HepG2 (cell line): Measurements from ENCODE around the gene CHMP1B. TPM values are rescaled to one million over a fixed set of nuclear protein-coding genes. Genes with fewer than 3 reads are reported as not detected.

Experiments used
- AHR ChIP-seq: IDR thresholded peaks from 2 replicates; pipeline ENCODE4 v1.6.1; 2018; ENCODE audit warnings: missing genetic modification reagents, missing compliant biosample characterization
- GFI1 ChIP-seq: sonication (generic); formaldehyde crosslinking; IDR thresholded peaks from 2 replicates; pipeline ENCODE4 v1.5.0; 2020; ENCODE audit warnings: missing genetic modification reagents, mild to moderate bottlenecking, borderline replicate concordance
- GMEB1 ChIP-seq: sonication (generic); formaldehyde crosslinking; IDR thresholded peaks from 2 replicates; pipeline ENCODE4 v1.5.1; 2020; ENCODE audit warnings: missing genetic modification reagents, mild to moderate bottlenecking, borderline replicate concordance
- HOXA3 ChIP-seq: sonication (generic); formaldehyde crosslinking; IDR thresholded peaks from 2 replicates; pipeline ENCODE4 v1.5.0; 2020; ENCODE audit warnings: missing genetic modification reagents
- IRF2 ChIP-seq: IDR thresholded peaks from 2 replicates; pipeline ENCODE4 v1.6.1; 2018; ENCODE audit warnings: missing genetic modification reagents, missing compliant biosample characterization
- KLF12 ChIP-seq: sonication (generic); formaldehyde crosslinking; IDR thresholded peaks from 2 replicates; pipeline ENCODE4 v1.4.0; 2020; ENCODE audit warnings: missing genetic modification reagents, borderline replicate concordance
- MBNL3 ChIP-seq: fragments of 250-450 bp; sonication (Bioruptor Pico); conservative IDR thresholded peaks from 2 replicates; pipeline ENCODE4 v1.8.0; 2022; ENCODE audit warnings: mild to moderate bottlenecking, inconsistent platforms
- MED1 ChIP-seq: sonication (generic); formaldehyde crosslinking; IDR thresholded peaks from 2 replicates; pipeline ENCODE4 v1.4.0; 2020; ENCODE audit warnings: missing genetic modification reagents
- MED13 ChIP-seq: sonication (generic); formaldehyde crosslinking; IDR thresholded peaks from 2 replicates; pipeline ENCODE4 v1.5.0; 2020; ENCODE audit warnings: missing genetic modification reagents
- SMAD1 ChIP-seq: sonication (generic); formaldehyde crosslinking; IDR thresholded peaks from 2 replicates; pipeline ENCODE4 v1.4.0; 2020; ENCODE audit warnings: missing genetic modification reagents, low read depth, mild to moderate bottlenecking, borderline replicate concordance
- SMAD3 ChIP-seq: sonication (generic); formaldehyde crosslinking; IDR thresholded peaks from 2 replicates; pipeline ENCODE4 v1.4.0; 2020; ENCODE audit warnings: missing genetic modification reagents
- TFAP4 ChIP-seq: sonication (generic); IDR thresholded peaks from 2 replicates; pipeline ENCODE4 v1.6.1; 2016; ENCODE audit warnings: low read depth, borderline replicate concordance
- TOE1 ChIP-seq: sonication (generic); formaldehyde crosslinking; IDR thresholded peaks from 2 replicates; pipeline ENCODE4 v1.4.0; 2020; ENCODE audit warnings: mild to moderate bottlenecking, missing genetic modification reagents
- YEATS2 ChIP-seq: sonication (generic); formaldehyde crosslinking; IDR thresholded peaks from 2 replicates; pipeline ENCODE4 v1.4.0; 2020; ENCODE audit warnings: missing genetic modification reagents, borderline replicate concordance
- ZBTB37 ChIP-seq: sonication (generic); formaldehyde crosslinking; IDR thresholded peaks from 2 replicates; pipeline ENCODE4 v1.4.0; 2020; ENCODE audit warnings: mild to moderate bottlenecking, missing genetic modification reagents
- ZBTB38 ChIP-seq: sonication (generic); formaldehyde crosslinking; IDR thresholded peaks from 2 replicates; pipeline ENCODE4 v1.5.1; 2020; ENCODE audit warnings: mild to moderate bottlenecking, missing genetic modification reagents
- ZEB1 ChIP-seq: IDR thresholded peaks from 2 replicates; pipeline ENCODE4 v1.6.1; 2012; ENCODE audit warnings: mild to moderate bottlenecking, low read depth, inconsistent platforms; ENCODE audit not compliant: insufficient replicate concordance
- ZNF3 ChIP-seq: IDR thresholded peaks from 2 replicates; pipeline ENCODE4 v1.7.0; 2017; ENCODE audit warnings: inconsistent platforms
- ZNF768 ChIP-seq: sonication (generic); formaldehyde crosslinking; IDR thresholded peaks from 2 replicates; pipeline ENCODE4 v1.4.0; 2020; ENCODE audit warnings: missing genetic modification reagents
- ZSCAN25 ChIP-seq: sonication (generic); formaldehyde crosslinking; IDR thresholded peaks from 2 replicates; pipeline ENCODE4 v1.8.0; 2022; ENCODE audit warnings: mild to moderate bottlenecking, missing genetic modification reagents
- polyA plus RNA-seq, 8 experiments: library from polyadenylated mRNA; depleted of rRNA in 3 of 8; stranded (reverse) in 7 of 8; unstranded in 1 of 8; fragments of >200 nt; fragmentation: Illumina TruSeq in 4 of 8; extraction: Trizol in 4 of 8; gene quantifications; 2 replicates each; pipeline versions ENCODE4 v1.2.1 to v1.2.3, GENCODE V29; 2011 to 2016; ENCODE audit warnings: low read depth in 4 of 8, missing spikeins in 1 of 8, mixed read lengths in 1 of 8; ENCODE audit not compliant: insufficient read depth in 1 of 8
- total RNA-seq, 5 experiments: library from RNA; depleted of rRNA; stranded (reverse); fragments of >200 nt; fragmentation: Illumina TruSeq; extraction: Trizol; gene quantifications; 2 replicates each; pipeline ENCODE4 v1.2.3, GENCODE V29; 2016; ENCODE audit warnings: low read depth in 1 of 5
- TF ChIP-seq, protein P1 (sequence below): sonication (generic); formaldehyde crosslinking; IDR thresholded peaks from 2 replicates; pipeline ENCODE4 v1.4.0; 2020; ENCODE audit warnings: missing genetic modification reagents
- TF ChIP-seq, protein P2 (sequence below): conservative IDR thresholded peaks from 2 replicates; pipeline ENCODE4 v1.6.1; 2018; ENCODE audit warnings: missing genetic modification reagents

The CHMP1B gene
- total and polyA plus RNA-seq, 2 of the 13 experiments (the other 11 are each of a cell fraction or from before 2014, with no cell fraction given), result 18.8 to 20.2 TPM

DNA sequence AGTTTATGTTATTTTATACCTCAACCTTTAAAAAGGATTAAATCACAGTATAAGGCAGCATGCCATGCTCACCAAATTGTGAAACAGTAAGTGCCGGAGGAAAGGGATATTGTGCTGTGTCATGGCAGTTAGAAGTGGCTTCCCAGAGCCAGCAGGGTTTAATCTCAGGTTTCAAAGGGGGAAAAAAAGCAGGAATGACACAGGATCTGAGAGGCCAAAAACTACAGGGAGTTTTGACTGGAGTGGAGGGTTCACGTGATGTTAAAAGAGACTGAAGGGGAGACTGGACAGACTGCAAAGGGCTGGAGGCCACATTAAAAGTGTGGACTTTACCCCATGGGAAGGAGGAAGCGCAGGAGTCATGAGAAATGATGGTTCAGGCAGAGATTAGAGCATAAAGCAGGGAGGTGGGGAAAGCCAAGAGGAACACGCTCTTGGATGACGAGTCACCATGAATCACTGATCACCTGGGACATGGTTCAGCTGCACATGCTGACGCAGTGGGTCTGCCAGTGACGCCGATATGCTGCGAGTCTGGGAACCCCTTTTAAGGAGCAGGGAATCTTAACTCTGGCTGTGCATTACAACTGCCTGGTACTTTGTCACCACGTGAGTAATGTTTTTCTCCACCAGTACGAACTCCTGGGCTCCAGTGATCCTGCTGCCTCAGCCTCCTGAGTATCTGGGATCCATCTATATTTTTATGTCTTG lies 6.1 kb downstream of the CHMP1B start (continued):
- TF ChIP-seq HOXA3 (CRISPR knock-in tag) (peak; percentile 96), MED1 (CRISPR knock-in tag) (peak; percentile 40; the same call in 1 of the 2 replicates), ZNF3 (CRISPR knock-in tag) (no peak), SMAD3 (CRISPR knock-in tag) (peak; percentile 45; the same call in 1 of the 2 replicates), ZSCAN25 (no peak), AHR (CRISPR knock-in tag) (no peak), GFI1 (CRISPR knock-in tag) (peak; percentile 81), ZNF768 (CRISPR knock-in tag) (no peak), SMAD1 (no peak), YEATS2 (CRISPR knock-in tag) (no peak), ZBTB38 (CRISPR knock-in tag) (no peak), TFAP4 (peak; percentile 87; the same call in 1 of the 2 replicates), TOE1 (CRISPR knock-in tag) (no peak), IRF2 (CRISPR knock-in tag) (0 out of 2 replicates have a peak, but pooled peaks have one; percentile 50), GMEB1 (CRISPR knock-in tag) (peak; percentile 17; the same call in 1 of the 2 replicates), ZBTB37 (CRISPR knock-in tag) (no peak), KLF12 (no peak), MBNL3 (no peak), MED13 (CRISPR knock-in tag) (no peak), ZEB1 (no peak)
- TF ChIP-seq, protein P1, sequence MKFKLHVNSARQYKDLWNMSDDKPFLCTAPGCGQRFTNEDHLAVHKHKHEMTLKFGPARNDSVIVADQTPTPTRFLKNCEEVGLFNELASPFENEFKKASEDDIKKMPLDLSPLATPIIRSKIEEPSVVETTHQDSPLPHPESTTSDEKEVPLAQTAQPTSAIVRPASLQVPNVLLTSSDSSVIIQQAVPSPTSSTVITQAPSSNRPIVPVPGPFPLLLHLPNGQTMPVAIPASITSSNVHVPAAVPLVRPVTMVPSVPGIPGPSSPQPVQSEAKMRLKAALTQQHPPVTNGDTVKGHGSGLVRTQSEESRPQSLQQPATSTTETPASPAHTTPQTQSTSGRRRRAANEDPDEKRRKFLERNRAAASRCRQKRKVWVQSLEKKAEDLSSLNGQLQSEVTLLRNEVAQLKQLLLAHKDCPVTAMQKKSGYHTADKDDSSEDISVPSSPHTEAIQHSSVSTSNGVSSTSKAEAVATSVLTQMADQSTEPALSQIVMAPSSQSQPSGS, result no peak
- TF ChIP-seq, protein P2, sequence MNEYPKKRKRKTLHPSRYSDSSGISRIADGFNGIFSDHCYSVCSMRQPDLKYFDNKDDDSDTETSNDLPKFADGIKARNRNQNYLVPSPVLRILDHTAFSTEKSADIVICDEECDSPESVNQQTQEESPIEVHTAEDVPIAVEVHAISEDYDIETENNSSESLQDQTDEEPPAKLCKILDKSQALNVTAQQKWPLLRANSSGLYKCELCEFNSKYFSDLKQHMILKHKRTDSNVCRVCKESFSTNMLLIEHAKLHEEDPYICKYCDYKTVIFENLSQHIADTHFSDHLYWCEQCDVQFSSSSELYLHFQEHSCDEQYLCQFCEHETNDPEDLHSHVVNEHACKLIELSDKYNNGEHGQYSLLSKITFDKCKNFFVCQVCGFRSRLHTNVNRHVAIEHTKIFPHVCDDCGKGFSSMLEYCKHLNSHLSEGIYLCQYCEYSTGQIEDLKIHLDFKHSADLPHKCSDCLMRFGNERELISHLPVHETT (CRISPR knock-in tag), result no peak
